Fibroblast of lung (primary cell): Measurements from ENCODE around the gene SLC66A2.

ENCODE experiments used
- EZH2 ChIP-seq: IDR thresholded peaks from 2 replicates; pipeline ENCODE4 v1.5.1; 2012; ENCODE audit warnings: low read length, control low read depth, mild to moderate bottlenecking; ENCODE audit errors: missing control alignments
- TF ChIP-seq, protein P1 (sequence below), 2 donors: IDR thresholded peaks in 1 of 2; conservative IDR thresholded peaks in 1 of 2; 1 replicate in 1 of 2; 2 replicates in 1 of 2; pipeline ENCODE4 v1.5.1; 2011 to 2012; ENCODE audit warnings: low read length in 2 of 2, control low read depth in 1 of 2, inconsistent platforms in 1 of 2, low read depth in 1 of 2, mild to moderate bottlenecking in 1 of 2

DNA sequence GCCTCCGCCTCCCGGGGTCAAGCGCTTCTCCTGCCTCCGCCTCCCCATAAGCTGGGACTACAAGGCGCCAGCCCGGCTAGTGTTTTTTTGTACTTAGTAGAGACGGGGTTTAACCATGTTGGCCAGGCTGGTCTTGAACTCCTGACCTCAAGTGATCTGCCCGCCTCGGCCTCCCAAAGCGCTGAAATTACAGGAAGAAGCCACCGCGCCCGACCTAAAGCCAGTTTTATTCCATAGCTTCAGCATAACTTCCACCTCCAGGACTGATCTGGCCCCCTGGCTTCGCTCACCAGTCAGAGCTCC is 37.7 kb upstream of the SLC66A2 start:
- TF ChIP-seq, protein P1, sequence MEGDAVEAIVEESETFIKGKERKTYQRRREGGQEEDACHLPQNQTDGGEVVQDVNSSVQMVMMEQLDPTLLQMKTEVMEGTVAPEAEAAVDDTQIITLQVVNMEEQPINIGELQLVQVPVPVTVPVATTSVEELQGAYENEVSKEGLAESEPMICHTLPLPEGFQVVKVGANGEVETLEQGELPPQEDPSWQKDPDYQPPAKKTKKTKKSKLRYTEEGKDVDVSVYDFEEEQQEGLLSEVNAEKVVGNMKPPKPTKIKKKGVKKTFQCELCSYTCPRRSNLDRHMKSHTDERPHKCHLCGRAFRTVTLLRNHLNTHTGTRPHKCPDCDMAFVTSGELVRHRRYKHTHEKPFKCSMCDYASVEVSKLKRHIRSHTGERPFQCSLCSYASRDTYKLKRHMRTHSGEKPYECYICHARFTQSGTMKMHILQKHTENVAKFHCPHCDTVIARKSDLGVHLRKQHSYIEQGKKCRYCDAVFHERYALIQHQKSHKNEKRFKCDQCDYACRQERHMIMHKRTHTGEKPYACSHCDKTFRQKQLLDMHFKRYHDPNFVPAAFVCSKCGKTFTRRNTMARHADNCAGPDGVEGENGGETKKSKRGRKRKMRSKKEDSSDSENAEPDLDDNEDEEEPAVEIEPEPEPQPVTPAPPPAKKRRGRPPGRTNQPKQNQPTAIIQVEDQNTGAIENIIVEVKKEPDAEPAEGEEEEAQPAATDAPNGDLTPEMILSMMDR (conservative IDR thresholded peaks at IDR 0.05 in 1 of 2, IDR thresholded peaks at IDR 0.05 in 1 of 2; ENCODE audit: low read depth in 1 of 2, low read length in 2 of 2) = no peak
- TF ChIP-seq EZH2 = no peak
